Fibroblast of lung (primary cell): ENCODE results near the gene NES. TPM values are rescaled to one million over a fixed set of nuclear protein-coding genes. Genes with fewer than 3 reads are reported as not detected.

Experiments used
- DNase-seq, 2 donors: peaks; one replicate each; pipeline versions ENCODE4 v3.0.0 to v3.0.0-alpha.2; 2010; ENCODE audit warnings: low read depth in 2 of 2
- H2AFZ ChIP-seq: 2 replicates; pipeline ENCODE4 v1.5.1; 2012; ENCODE audit warnings: low read length, control low read depth, inconsistent platforms
- H3K27ac ChIP-seq: 2 replicates; pipeline ENCODE4 v1.5.1; 2011; ENCODE audit warnings: low read length, control low read depth; ENCODE audit not compliant: insufficient read depth
- H3K27me3 ChIP-seq: 2 replicates; pipeline ENCODE4 v1.5.1; 2011; ENCODE audit warnings: mild to moderate bottlenecking, low read length; ENCODE audit not compliant: control insufficient read depth, insufficient read depth
- H3K36me3 ChIP-seq: 2 replicates; pipeline ENCODE4 v1.5.1; 2011; ENCODE audit warnings: low read length; ENCODE audit not compliant: control insufficient read depth, insufficient read depth
- H3K4me1 ChIP-seq: 2 replicates; pipeline ENCODE4 v1.5.1; 2011; ENCODE audit warnings: low read length; ENCODE audit not compliant: control insufficient read depth, insufficient read depth; ENCODE audit errors: extremely low read depth
- H3K4me2 ChIP-seq: 2 replicates; pipeline ENCODE4 v1.5.1; 2011; ENCODE audit warnings: low read length, control low read depth; ENCODE audit not compliant: insufficient read depth; ENCODE audit errors: extremely low read depth
- H3K4me3 ChIP-seq, 4 experiments: fragments of 200-600 bp in 1 of 4; sonication (generic) in 1 of 4; replicated peaks in 1 of 4; 2 replicates each; pipeline ENCODE4 v1.5.1; 2011 to 2016; ENCODE audit warnings: low read length in 4 of 4, low read depth in 3 of 4, mild to moderate bottlenecking in 3 of 4, control low read depth in 2 of 4, inconsistent platforms in 1 of 4, mixed read lengths in 1 of 4; ENCODE audit not compliant: insufficient read depth in 1 of 4; ENCODE audit errors: control extremely low read depth in 1 of 4
- H3K79me2 ChIP-seq: 2 replicates; pipeline ENCODE4 v1.5.1; 2012; ENCODE audit warnings: mild to moderate bottlenecking, low read length, inconsistent platforms; ENCODE audit not compliant: control insufficient read depth, insufficient read depth
- H3K9ac ChIP-seq: 2 replicates; pipeline ENCODE4 v1.5.1; 2011; ENCODE audit warnings: mild to moderate bottlenecking, low read length, control low read depth; ENCODE audit not compliant: insufficient read depth
- H3K9me3 ChIP-seq: 2 replicates; pipeline ENCODE4 v1.5.1; 2012; ENCODE audit warnings: low read depth, low read length; ENCODE audit not compliant: control insufficient read depth, insufficient read depth
- H4K20me1 ChIP-seq: 2 replicates; pipeline ENCODE4 v1.5.1; 2011; ENCODE audit warnings: low read length; ENCODE audit not compliant: control insufficient read depth, insufficient read depth; ENCODE audit errors: extremely low read depth
- EZH2 ChIP-seq: IDR thresholded peaks from 2 replicates; pipeline ENCODE4 v1.5.1; 2012; ENCODE audit warnings: low read length, control low read depth, mild to moderate bottlenecking; ENCODE audit errors: missing control alignments
- polyA plus RNA-seq, 2 donors: library from polyadenylated mRNA; depleted of rRNA in 1 of 2; stranded (reverse) in 1 of 2; unstranded in 1 of 2; fragments of >200 nt; gene quantifications; 2 replicates each; pipeline ENCODE4 v1.2.1, GENCODE V29; 2011 to 2012; ENCODE audit warnings: missing spikeins in 1 of 2
- total RNA-seq: library from RNA; depleted of rRNA; stranded (reverse); fragments of >200 nt; gene quantifications from 2 replicates; pipeline ENCODE4 v1.2.1, GENCODE V29; 2014
- TF ChIP-seq, protein P1 (sequence below), 2 donors: IDR thresholded peaks in 1 of 2; conservative IDR thresholded peaks in 1 of 2; 1 replicate in 1 of 2; 2 replicates in 1 of 2; pipeline ENCODE4 v1.5.1; 2011 to 2012; ENCODE audit warnings: low read length in 2 of 2, control low read depth in 1 of 2, inconsistent platforms in 1 of 2, low read depth in 1 of 2, mild to moderate bottlenecking in 1 of 2

The NES gene
- total and polyA plus RNA-seq, 2 donors (not counting 1 experiment from before 2014, with no cell fraction given) = 34.6 to 87.4 TPM

DNA sequence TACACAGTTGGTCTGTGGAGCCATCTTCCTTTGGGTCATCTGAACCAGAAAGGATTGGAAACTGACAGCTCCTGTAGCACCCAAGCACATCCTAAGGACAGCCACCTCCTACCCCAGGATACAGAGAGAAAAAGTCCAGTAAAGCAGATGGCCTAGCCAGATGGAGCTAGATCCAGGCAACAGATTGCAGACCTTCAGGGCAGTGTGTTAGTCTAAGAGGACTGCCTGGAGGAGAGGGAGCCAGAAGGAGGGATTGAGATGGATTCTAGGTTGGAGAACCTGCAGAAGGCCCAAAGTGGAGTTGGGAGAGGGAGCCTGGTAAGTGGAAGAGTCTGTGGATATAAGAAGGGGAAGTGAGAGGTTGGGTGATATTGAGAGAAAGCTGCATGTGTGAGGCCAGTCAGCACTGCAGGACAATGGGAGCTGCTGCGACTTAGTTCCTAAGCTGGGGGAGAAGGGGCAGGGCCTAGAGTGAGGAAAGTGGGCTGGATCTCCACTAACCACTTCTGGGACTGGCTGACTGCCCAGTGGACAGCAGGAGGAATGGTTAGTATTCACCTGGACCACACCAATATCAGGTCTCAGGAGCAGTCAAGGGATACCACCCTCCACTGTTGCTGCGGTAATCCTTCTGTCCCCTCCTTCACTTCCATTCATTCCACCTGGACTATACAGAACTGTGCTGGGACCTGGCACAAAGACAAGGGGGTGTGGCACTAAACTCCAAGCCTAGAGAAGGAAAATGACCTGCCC, 21.9 kb downstream of the NES start:
- no peak for TF ChIP-seq EZH2
- TF ChIP-seq, protein P1, sequence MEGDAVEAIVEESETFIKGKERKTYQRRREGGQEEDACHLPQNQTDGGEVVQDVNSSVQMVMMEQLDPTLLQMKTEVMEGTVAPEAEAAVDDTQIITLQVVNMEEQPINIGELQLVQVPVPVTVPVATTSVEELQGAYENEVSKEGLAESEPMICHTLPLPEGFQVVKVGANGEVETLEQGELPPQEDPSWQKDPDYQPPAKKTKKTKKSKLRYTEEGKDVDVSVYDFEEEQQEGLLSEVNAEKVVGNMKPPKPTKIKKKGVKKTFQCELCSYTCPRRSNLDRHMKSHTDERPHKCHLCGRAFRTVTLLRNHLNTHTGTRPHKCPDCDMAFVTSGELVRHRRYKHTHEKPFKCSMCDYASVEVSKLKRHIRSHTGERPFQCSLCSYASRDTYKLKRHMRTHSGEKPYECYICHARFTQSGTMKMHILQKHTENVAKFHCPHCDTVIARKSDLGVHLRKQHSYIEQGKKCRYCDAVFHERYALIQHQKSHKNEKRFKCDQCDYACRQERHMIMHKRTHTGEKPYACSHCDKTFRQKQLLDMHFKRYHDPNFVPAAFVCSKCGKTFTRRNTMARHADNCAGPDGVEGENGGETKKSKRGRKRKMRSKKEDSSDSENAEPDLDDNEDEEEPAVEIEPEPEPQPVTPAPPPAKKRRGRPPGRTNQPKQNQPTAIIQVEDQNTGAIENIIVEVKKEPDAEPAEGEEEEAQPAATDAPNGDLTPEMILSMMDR (conservative IDR thresholded peaks at IDR 0.05 in 1 of 2, IDR thresholded peaks at IDR 0.05 in 1 of 2; ENCODE audit: low read depth in 1 of 2, low read length in 2 of 2) = no peak
- H4K20me1 ChIP-seq = no peaks in the 10 kb centered on the region
- no peak overlapping the region for H3K4me3 ChIP-seq
- no peak overlapping the region for H2AFZ ChIP-seq
- H3K9ac ChIP-seq = no peak overlapping the region
- H3K27me3 ChIP-seq = peaks cover 30% of the 10 kb centered on the region
- peaks cover 7% of the 10 kb centered on the region for H3K4me1 ChIP-seq
- no peak for DNase-seq
- no peaks in the 10 kb centered on the region for H3K79me2 ChIP-seq
- H3K36me3 ChIP-seq = no peaks in the 10 kb centered on the region
- H3K27ac ChIP-seq = no peak overlapping the region
- H3K9me3 ChIP-seq = no peaks in the 10 kb centered on the region
- H3K4me2 ChIP-seq = no peak overlapping the region

DNA sequence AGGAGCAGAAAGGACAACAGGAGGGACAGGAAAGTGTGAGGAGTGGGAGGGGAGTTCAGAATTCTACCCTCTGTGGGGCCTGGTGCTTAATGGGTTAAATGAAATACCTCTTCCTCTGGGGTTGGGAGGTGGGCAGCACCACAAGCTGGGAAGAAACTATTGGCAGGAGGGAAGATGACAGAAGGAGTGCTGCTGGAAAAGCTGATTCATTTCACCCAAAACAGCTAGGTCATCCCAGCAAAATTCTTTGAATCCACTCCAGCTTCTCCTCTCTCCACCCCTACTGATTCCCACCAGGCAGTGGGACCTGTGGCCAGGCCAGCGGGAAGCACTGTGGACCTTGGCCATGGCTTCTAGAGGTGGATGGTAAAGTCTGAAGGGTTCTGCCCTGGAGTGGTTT, 22.5 kb downstream of the NES start:
- H3K4me2 ChIP-seq = no peak overlapping the region
- no peaks in the 10 kb centered on the region for H3K9me3 ChIP-seq
- H4K20me1 ChIP-seq = no peaks in the 10 kb centered on the region
- H3K9ac ChIP-seq = no peak overlapping the region
- H3K27me3 ChIP-seq = peaks cover 30% of the 10 kb centered on the region
- no peak overlapping the region for H2AFZ ChIP-seq
- no peak overlapping the region for H3K4me3 ChIP-seq
- no peaks in the 10 kb centered on the region for H3K79me2 ChIP-seq
- peak in 1 of 2 donors; percentile 35 for DNase-seq
- H3K36me3 ChIP-seq = no peaks in the 10 kb centered on the region
- peaks cover 4% of the 10 kb centered on the region for H3K4me1 ChIP-seq
- TF ChIP-seq, protein P1 (conservative IDR thresholded peaks at IDR 0.05 in 1 of 2, IDR thresholded peaks at IDR 0.05 in 1 of 2; ENCODE audit: low read depth in 1 of 2, low read length in 2 of 2) = no peak
- TF ChIP-seq EZH2 = no peak
- no peak overlapping the region for H3K27ac ChIP-seq

DNA sequence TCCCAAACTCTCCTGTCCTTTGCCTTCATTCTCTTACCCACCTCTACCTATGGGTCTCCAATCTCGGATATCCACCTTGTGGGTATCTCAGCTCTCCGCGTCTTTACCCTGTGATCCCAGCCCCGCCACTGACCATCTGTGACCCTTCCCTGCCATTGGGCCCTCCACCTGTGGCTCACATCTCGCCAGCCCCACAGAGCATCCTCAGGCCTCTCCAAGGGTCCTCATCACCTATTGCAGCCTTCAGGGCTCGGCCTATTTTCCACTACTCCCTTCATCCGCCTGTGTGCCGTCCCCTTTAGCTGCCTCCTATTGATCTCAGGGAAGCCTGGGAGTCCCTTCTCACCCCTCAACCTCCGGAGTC, 24.2 kb downstream of the NES start:
- Histone ChIP-seq H3K36me3 (no peaks in the 10 kb centered on the region), H3K4me2 (no peak overlapping the region), H3K9ac (no peak overlapping the region), H2AFZ (no peak overlapping the region), H3K9me3 (no peaks in the 10 kb centered on the region), H3K4me3 (no peak overlapping the region), H3K79me2 (no peaks in the 10 kb centered on the region), H3K27ac (no peak overlapping the region), H4K20me1 (no peaks in the 10 kb centered on the region), H3K4me1 (no peaks in the 10 kb centered on the region), H3K27me3 (peaks cover 43% of the 10 kb centered on the region)
- TF ChIP-seq, protein P1 (conservative IDR thresholded peaks at IDR 0.05 in 1 of 2, IDR thresholded peaks at IDR 0.05 in 1 of 2; ENCODE audit: low read depth in 1 of 2, low read length in 2 of 2) = no peak
- no peak for DNase-seq
